GM12873 (cell line): ENCODE measurements around the gene PHYH.

Experiments used
- TF ChIP-seq, protein P1 (sequence below): IDR thresholded peaks from 2 replicates; pipeline ENCODE4 v1.5.1; 2012; ENCODE audit warnings: low read depth, mild to moderate bottlenecking, moderate library complexity, low read length, control low read depth; ENCODE audit not compliant: insufficient read depth; ENCODE audit errors: missing control alignments

PHYH gene

DNA sequence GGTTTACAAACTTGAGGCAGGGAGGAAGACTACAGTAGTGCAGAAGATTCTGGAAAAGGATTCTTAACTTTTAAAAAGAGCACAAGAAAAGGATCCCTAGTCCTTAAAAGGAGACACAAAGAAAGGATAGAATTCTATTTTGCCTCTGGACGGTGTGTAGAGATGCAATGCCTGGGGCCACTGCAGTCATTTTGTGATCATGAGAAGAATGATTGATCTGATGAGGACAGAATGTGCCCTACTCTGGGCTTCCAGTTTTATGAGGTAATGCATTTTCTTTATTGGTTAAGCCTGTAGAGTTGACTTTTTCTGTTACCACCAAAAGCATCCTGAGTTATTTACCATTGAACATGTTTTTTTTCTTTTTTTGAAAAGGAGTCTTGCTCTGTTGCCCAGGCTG lies 37.4 kb downstream of the PHYH start:
- TF ChIP-seq, protein P1, sequence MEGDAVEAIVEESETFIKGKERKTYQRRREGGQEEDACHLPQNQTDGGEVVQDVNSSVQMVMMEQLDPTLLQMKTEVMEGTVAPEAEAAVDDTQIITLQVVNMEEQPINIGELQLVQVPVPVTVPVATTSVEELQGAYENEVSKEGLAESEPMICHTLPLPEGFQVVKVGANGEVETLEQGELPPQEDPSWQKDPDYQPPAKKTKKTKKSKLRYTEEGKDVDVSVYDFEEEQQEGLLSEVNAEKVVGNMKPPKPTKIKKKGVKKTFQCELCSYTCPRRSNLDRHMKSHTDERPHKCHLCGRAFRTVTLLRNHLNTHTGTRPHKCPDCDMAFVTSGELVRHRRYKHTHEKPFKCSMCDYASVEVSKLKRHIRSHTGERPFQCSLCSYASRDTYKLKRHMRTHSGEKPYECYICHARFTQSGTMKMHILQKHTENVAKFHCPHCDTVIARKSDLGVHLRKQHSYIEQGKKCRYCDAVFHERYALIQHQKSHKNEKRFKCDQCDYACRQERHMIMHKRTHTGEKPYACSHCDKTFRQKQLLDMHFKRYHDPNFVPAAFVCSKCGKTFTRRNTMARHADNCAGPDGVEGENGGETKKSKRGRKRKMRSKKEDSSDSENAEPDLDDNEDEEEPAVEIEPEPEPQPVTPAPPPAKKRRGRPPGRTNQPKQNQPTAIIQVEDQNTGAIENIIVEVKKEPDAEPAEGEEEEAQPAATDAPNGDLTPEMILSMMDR: no peak

DNA sequence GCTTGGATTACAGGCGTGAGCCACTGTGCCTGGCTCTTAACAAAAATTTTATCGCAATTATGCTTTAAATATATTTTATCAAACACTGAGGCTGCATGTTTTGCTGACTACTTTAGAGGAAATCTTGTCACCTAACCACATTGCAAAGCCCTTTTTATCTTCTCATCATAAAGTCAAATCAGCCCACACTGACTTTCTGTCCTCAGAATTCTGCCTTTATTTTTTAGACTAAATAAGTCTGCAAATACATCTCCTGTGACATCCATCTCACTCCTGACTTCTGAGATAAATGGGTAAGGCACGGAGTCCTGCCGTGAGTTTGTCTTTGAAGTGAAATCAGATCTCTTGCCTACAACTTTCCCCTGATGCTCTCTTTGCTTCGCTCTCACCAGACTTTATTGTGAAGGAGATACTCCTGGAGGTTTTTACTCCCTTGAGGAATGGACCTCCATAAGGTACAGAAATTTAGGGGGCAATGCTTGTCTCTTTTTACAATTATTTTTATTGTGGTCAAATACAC lies 42.2 kb downstream of the PHYH start:
- TF ChIP-seq, protein P1: no peak

DNA sequence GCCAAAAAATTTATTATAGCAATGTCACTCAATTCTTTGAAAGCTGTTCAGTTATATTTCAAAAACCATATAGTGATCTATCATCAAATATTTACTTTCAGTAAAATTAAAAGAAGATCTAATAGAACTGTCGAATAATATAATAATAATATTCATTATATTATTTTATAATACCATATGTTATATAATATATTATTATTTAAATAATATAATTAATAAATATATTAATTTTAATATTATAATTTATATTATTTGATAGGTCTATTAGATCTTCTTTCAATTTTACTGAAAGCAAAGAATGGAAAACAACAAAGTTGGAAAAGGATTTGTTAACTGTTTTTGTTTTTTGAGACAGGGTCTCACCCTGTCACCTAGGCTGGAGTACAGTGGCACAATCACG lies 43.2 kb downstream of the PHYH start:
- TF ChIP-seq, protein P1: no peak

DNA sequence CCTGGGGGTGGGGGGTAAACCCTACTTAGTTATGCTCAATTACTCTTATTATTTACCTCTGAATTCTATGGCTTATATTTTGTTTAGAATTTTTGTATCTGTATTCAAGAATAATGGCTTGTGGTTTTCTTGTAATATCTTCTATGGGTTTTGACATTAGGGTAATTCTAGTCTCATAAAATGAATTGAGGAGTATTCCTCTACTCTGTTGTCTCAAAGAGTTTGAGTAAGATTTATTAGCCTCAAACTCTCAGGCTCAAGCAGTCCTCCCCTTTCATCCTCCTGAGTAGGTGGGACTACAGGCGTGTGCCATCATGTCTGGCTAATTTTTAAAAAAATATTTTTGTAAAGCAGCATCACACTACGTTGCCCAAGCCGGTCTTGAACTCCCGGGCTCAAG lies 46.1 kb downstream of the PHYH start:
- TF ChIP-seq, protein P1: no peak

DNA sequence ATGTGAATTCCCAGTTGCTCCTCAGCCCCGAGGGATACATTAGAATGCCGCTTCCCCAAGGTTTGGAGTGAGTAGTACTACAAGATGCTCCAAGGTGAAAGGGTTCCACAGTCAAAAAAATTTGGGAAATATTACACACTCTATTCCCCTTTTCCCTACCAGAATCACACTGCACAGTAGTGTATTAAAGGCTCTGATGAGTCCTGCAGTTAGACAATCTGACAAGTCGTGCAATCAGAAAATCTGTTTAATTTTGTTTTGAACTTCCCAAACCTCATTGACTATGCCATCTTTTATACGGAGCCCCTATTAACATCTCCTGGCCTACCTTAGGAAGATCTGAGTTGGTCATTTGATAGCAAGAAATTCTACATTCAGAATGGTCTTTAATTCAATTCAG lies 52.1 kb downstream of the PHYH start:
- TF ChIP-seq, protein P1: no peak

DNA sequence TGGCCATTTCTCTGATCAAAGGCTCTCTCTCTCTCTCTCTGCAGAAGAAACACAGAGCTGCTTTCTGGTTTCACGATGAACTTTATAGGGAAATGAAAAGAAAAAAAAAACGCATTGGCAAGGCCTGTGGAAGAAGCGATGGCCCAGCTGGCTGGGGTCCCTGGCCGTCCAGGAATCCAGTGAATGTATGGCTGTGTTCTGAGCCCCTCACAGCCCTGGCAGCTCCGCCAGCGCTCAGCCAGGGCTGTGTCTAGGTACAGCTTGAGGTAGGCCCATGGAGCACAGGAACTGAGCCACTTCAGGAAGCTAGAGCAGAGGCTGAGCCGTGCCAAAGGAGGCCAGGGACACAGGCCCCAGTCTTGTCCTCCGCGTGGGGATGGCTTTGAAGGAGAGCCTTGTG lies 52.6 kb downstream of the PHYH start:
- TF ChIP-seq, protein P1: no peak

DNA sequence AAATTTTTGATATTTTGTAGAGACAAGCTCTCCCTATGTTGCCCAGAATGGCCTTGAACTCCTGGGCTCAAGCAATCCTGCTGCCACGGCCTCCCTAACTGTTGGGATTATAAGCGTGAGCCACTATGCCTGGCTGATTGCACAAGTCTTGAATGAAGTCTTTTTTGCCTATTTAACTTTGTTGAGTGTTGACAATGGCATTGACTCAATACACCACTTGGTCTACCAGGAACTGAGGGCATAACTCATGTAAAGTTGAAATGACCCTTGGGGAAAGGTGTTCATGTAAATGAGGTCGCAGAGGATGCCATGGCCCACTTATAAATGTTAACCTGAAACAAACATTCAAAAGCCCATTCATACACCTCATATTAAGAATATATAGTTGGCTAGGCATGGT lies 58.3 kb downstream of the PHYH start:
- TF ChIP-seq, protein P1: no peak
